GM12892 (cell line): Measurements from ENCODE around the gene FRMPD2.
A peak's percentile ranks its signal among the peaks of the same experiment; 100 is the strongest.
"Not testable (repeated sequence)": the region's sequence is repeated elsewhere in the genome, so short reads cannot be mapped to it uniquely, and the experiment has no call there.

Source experiments
- DNase-seq: peaks from one replicate; pipeline ENCODE4 v3.0.0; 2011; ENCODE audit not compliant: insufficient read length
- FAIRE-seq: peaks from 2 replicates; lab custom pipeline; 2011; peaks lifted over from hg19 to GRCh38; lab: Jason Lieb, UNC
- POLR2A ChIP-seq: IDR thresholded peaks from 2 replicates; pipeline ENCODE4 v1.6.1; 2011; ENCODE audit warnings: low read depth, low read length, control low read depth
- POLR2AphosphoS5 ChIP-seq: IDR thresholded peaks from 2 replicates; pipeline ENCODE4 v1.6.1; 2011; ENCODE audit warnings: low read depth, low read length, control low read depth
- TAF1 ChIP-seq: IDR thresholded peaks from 2 replicates; pipeline ENCODE4 v1.6.1; 2011; ENCODE audit warnings: low read depth, mild to moderate bottlenecking, control low read depth, low read length, borderline replicate concordance

Gene FRMPD2

DNA sequence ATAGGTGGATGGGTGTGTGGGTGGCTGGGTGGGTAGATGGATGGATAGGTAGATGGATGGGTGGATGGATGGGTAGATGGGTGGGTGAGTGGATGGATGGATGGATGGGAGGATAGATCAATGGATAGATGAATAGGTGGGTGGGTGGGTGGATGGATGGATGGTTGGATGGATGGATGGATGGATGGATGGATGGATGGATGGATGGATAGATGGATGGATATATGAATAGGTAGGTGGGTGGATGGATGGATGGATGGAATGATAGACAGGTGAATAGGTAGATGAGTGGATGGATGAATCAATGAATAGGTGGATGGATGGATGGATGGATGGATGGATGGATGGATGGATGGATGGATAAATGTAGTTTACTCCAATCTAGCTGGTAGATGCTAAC lies 52.7 kb downstream of the FRMPD2 start:
- FAIRE-seq (no peak), DNase-seq (no peak)
- no peak for TF ChIP-seq POLR2AphosphoS5
- no peak for TF ChIP-seq TAF1
- no peak for TF ChIP-seq POLR2A

DNA sequence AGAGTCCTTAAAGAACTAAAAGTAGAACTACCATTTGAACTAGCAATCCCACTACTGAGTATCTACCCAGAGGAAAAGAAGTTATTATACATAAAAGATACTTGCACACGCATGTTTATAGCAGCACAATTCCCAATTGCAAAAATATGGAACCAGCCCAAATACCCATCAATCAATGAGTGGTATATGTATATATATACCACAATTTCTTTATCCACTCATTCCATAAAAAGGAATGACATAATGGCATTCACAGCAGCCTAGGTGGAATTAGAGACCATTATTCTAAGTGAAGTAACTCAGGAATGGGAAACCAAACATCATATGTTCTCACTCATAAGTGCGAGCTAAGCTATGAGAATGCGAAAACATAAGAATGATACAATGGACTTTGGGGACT lies 53.5 kb downstream of the FRMPD2 start:
- not testable (repeated sequence) for DNase-seq, FAIRE-seq

DNA sequence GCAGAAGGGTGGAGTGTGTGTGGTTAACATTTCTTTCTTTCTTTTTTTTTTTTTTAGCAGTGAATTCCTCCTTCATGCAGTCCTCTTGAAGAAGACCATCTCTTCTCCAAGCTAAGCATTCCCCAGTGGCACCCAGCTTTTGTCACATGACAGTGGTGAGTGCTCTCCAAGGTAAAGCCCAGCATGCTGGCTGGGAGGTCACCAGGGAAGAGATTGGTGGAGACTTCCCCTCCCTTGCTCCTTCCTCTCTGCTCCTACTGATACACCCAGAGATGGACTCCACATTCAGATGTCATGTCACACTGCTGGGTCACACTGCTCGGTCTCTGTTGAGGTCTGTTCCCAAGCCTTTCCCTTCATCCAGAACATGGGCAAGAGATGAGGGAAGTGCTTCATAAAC lies 55.3 kb downstream of the FRMPD2 start:
- no peak for TF ChIP-seq POLR2A
- TF ChIP-seq TAF1, result no peak
- TF ChIP-seq POLR2AphosphoS5, result no peak
- DNase-seq, result no peak
- FAIRE-seq, result no peak

DNA sequence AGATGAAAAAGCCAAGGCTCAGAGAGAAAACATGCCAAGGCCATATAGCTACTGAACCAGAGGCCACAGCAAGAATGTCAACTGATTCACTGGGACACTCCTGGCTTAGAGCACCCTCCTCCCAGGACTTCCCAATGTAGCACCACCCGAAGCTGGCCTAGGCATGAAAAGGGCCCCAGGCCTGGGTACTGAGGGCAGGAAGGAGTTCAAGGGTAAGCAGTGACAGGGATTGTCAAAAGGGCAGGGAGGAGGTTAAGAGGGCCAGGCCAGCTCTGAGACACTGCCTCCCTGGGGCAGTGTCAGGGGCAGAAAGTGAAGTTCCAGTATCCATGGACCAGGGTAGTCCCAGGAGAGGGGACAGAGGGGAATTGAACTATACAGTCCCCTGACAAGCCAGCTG lies 57.8 kb downstream of the FRMPD2 start:
- no peak for FAIRE-seq
- no peak for DNase-seq
- TF ChIP-seq POLR2A, result no peak
- TF ChIP-seq TAF1, result no peak
- no peak for TF ChIP-seq POLR2AphosphoS5

DNA sequence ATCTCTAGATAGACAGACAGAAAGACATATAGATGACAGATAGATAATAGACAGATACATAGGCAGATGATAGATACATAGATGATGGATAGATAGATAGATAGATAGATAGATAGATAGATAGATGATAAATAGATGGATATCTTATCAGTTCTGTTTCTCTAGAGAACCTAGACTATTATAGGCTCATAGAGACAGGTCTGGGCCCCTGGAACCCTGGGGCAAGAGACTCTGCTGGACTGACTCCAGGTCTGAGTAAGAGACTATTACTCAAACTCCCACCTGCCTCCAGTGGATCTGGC lies 58.3 kb downstream of the FRMPD2 start:
- FAIRE-seq (no peak), DNase-seq (no peak)
- TF ChIP-seq POLR2AphosphoS5 (no peak), POLR2A (no peak)

DNA sequence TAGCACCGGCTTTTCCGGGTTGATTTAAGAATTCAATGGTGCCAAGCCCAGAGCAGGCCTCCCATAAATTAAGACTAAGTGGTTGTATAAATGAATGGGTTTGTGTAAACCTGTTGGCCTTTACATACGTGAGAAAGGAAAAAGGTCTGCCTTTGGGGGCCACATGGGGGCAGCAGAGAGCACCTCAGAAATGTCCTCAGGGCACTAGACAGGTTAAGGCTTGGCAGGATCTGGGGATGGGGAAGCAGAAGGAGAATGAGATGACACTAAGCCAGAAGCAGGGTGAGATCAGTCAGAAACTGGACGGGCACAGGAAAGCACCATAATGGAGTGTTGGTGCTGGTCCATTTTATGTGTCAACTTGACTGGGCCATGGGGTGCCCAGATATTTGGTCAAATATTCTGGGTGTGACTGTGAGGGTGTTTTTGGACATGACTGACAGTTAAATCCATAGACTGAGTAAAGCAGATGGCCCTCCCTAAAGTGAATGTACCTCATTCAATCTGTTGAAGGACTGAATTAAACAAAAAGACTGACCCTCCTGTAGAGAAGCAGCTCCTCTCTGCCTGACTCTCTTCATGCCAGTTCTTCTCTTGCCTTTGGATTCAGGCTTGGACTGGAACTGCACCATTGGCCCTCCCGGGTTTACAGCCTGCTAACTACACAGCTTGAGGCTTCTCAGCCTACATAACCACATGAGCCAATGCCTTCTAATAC lies 58.9 kb downstream of the FRMPD2 start:
- TF ChIP-seq TAF1 (no peak), POLR2AphosphoS5 (no peak), POLR2A (no peak)
- FAIRE-seq (no peak), DNase-seq (no peak)

DNA sequence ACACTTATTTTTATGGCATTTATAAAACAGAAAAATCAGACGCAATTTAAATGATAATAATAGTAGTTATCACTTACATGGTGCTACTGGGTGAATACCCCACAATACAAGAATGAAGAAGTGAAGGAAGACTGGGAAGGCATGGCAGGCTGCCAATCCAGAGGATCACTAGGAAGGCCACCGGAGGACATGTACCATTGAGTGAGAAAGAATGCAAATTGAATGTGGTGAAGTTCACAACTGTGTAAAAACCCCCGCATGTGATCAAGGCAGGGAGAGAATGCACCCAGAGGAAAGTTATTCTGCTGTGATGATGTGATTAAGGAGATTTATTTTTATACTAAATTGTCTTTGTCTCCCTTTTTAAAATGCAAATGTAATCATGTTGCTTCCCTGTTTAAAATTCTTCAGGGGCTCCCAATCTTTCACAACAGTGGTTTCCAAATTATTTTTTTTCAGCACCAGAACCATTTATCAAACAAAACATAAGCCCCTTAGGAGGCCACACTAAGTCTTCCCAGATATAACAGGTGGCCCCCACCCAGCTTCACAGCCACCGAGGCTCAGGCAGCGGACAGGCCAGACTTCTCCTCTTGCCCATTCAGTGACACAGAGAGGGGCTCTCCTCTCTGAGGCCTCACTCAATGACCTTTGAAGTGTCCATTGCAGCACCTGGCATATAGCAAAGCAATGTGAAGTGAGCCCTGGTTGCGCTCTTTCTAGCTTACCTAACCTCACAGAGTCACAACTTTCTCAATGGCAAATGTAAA lies 59.6 kb downstream of the FRMPD2 start:
- no peak for DNase-seq
- TF ChIP-seq POLR2A (no peak), POLR2AphosphoS5 (no peak), TAF1 (no peak)
- peak; percentile 50 for FAIRE-seq

DNA sequence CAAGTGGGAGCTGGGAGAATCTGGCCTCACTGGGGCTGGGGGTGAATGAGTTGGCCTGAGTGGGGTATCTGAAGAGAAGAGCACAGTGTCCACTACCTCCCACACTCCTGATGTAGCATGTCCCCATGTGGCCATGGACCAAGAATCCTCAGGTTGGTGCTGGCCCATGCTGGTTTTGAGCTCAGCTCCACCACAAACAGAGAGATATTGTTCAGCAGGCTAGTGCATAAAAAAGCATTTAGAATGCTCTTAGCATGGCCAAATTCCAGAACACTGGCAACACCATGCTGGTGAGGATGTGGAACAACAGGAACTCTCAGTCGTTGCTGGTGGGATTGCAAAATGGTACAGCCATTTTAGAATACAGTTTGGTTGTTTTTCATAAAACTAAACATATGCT lies 61.4 kb downstream of the FRMPD2 start:
- TF ChIP-seq POLR2A (no peak), POLR2AphosphoS5 (no peak), TAF1 (no peak)
- no peak for DNase-seq
- FAIRE-seq, result no peak

DNA sequence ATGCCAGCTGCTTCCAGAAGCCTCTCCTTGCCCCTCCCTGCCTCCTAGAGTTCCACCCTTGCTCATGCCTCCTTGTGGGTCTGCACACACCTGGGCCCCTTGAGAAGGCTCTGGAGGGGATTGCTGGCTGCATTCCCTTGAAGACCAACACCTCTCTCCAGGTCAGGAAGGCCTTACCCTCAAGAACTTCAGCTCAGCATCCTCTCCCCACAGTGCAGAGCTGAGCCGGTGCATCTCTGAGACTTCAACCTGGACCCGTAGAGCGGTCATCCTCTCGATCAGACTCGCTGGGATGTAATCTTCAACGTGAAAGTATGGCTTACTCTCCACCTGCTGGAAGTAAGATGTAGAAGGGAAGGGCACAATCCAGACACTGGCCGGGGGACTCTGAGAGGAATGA lies 62.7 kb downstream of the FRMPD2 start:
- DNase-seq (no peak), FAIRE-seq (no peak)
- TF ChIP-seq TAF1 (no peak), POLR2A (no peak), POLR2AphosphoS5 (no peak)

DNA sequence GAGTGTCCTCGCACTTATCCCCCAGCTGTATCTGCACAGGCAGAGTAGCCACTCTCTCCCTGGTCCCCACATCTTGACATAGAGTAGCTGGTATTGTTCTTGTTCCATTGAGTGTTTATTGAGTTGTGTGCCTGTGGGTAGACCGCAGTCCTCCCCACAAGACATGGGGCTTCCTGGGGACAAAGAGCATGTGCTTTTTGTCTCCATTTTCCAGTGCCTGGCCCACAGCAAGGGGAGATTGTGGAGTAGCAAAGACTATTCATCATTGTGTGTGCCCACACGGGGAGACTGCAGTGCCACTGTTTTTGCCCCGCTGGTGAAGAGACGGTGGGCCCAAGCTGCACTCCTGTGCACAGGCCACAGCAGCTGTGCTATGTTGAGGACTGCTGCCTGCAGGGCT lies 63.5 kb downstream of the FRMPD2 start:
- no peak for TF ChIP-seq POLR2AphosphoS5
- TF ChIP-seq POLR2A, result no peak
- no peak for TF ChIP-seq TAF1
- DNase-seq, result no peak
- FAIRE-seq, result no peak

DNA sequence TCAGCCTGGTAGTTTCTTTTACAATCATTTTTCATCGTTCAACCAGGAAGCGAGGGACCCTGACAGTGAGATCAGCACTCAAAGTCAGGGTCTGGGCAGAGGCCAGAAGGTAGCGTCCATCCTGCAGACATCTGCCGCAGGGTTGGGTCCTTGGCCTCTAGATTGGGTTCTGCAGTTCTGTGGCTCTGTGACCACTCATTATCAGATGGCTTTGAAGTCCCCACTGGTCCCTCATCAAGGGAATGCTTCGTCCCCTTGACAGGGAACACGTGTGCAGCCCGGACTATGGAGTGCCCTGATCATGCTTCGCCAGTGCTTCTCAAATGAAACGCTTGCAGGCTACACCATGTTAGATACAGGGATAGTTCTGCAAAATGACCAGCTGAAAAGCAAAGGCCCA lies 64.1 kb downstream of the FRMPD2 start:
- TF ChIP-seq TAF1, result no peak
- no peak for TF ChIP-seq POLR2AphosphoS5
- FAIRE-seq, result no peak
- DNase-seq, result no peak

DNA sequence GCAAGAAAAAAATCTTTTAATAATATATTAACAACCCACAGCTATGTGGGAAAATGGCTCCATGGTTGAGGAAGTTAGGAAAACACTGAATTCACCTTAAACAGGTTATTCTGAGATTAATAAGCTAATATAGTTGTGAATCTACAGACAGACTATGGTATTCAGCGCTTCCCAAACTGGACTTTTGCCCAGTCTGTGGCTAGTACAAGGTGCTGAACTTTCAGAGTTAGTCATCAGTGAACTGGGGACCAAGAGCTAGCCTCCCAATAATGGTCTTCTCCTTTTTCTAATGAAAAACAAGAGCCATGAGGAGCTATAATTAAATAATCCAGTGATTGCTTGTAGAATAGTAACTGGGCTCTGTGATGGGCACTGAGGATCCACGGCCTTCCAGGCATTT lies 65.3 kb downstream of the FRMPD2 start:
- FAIRE-seq, result no peak
- DNase-seq, result no peak
- TF ChIP-seq POLR2AphosphoS5, result no peak
- no peak for TF ChIP-seq TAF1
- no peak for TF ChIP-seq POLR2A
